Panc1 (cell line): ENCODE results near the gene ISLR2. TPM values are rescaled to one million over a fixed set of nuclear protein-coding genes. Genes with fewer than 3 reads are reported as not detected.

Source experiments
- ATAC-seq: fragments of 200-7000 bp; cut with Tn5 transposase; 2 replicates; pipeline ENCODE4 v1.9.1; 2020; ENCODE audit warnings: mild to moderate bottlenecking, moderate library complexity
- BruUV-seq: library from RNA; stranded (reverse); fragments of 400-500 nt; replicated peaks from 2 replicates; lab custom pipeline; 2021; lab: Mats Ljungman, UMichigan
- CTCF ChIA-PET: fragments of 300-600 bp; sonication (Branson Sonifier 250); formaldehyde crosslinking; loops from one replicate; lab custom pipeline; 2022; ENCODE audit warnings: antibody characterized with exemption; lab: Charles Lee
- POLR2A ChIA-PET: fragments of 300-600 bp; sonication (Branson Sonifier 250); formaldehyde crosslinking; loops from one replicate; lab custom pipeline; 2022; ENCODE audit warnings: antibody characterized with exemption; lab: Charles Lee
- DNase-seq: peaks from one replicate; pipeline ENCODE4 v3.0.0-alpha.2; 2010; ENCODE audit warnings: low read depth, low spot score
- H3K27ac ChIP-seq: 2 replicates; pipeline ENCODE4 v1.5.1; 2011; ENCODE audit warnings: mild to moderate bottlenecking, low read length, inconsistent platforms
- H3K27me3 ChIP-seq: fragments of 200-500 bp; sonication (Bioruptor generic); 2 replicates; pipeline ENCODE4 v1.6.0; 2014; ENCODE audit warnings: low read length, inconsistent platforms; ENCODE audit not compliant: control insufficient read depth, insufficient read depth
- H3K36me3 ChIP-seq: fragments of 200-500 bp; sonication (Bioruptor generic); 2 replicates; pipeline ENCODE4 v1.5.1; 2014; ENCODE audit warnings: inconsistent platforms, mild to moderate bottlenecking, low read length, moderate library complexity; ENCODE audit not compliant: control insufficient read depth, insufficient read depth
- H3K4me1 ChIP-seq: 2 replicates; pipeline ENCODE4 v1.5.1; 2011; ENCODE audit warnings: inconsistent platforms, mild to moderate bottlenecking, low read length, moderate library complexity; ENCODE audit not compliant: control insufficient read depth, insufficient read depth
- H3K4me3 ChIP-seq, 2 experiments: 2 replicates each; pipeline ENCODE4 v1.5.1; 2011 to 2012; ENCODE audit warnings: low read depth in 2 of 2, low read length in 2 of 2, mild to moderate bottlenecking in 2 of 2, inconsistent platforms in 1 of 2, moderate library complexity in 1 of 2
- H3K9me3 ChIP-seq: fragments of 200-500 bp; sonication (Bioruptor generic); 2 replicates; pipeline ENCODE4 v1.5.1; 2014; ENCODE audit warnings: low read depth, mild to moderate bottlenecking, inconsistent platforms, low read length, moderate library complexity; ENCODE audit not compliant: control insufficient read depth, insufficient read depth
- CTCF ChIP-seq: fragments of 450-650 bp; IDR thresholded peaks from 2 replicates; pipeline ENCODE4 v1.5.1; 2017; ENCODE audit warnings: mild to moderate bottlenecking
- POLR2AphosphoS5 ChIP-seq: IDR thresholded peaks from 2 replicates; pipeline ENCODE4 v1.6.1; 2012; ENCODE audit warnings: mild to moderate bottlenecking, low read depth, low read length, moderate library complexity
- REST ChIP-seq, 2 experiments: IDR thresholded peaks; 2 replicates each; pipeline ENCODE4 v1.6.1; 2011 to 2012; ENCODE audit warnings: low read depth in 2 of 2, control low read depth in 1 of 2, low read length in 1 of 2, mild to moderate bottlenecking in 1 of 2, moderate library complexity in 1 of 2; ENCODE audit not compliant: insufficient read depth in 1 of 2
- SIN3A ChIP-seq: IDR thresholded peaks from 2 replicates; pipeline ENCODE4 v1.6.1; 2012; ENCODE audit warnings: low read depth, mild to moderate bottlenecking, low read length, moderate library complexity, borderline replicate concordance; ENCODE audit not compliant: insufficient read depth
- TCF7L2 ChIP-seq: IDR thresholded peaks from 2 replicates; pipeline ENCODE4 v1.6.1; 2011; ENCODE audit warnings: mild to moderate bottlenecking, low read depth, low read length, inconsistent platforms
- in situ Hi-C: cut with HindIII; loops from 2 replicates; pipeline ENCODE4 v1.10.0; 2016; ENCODE audit warnings: low sequenced_read_pairs, low pct_unique_long_range_greater_than_20kb
- intact Hi-C: fragments of 100-400 bp; cut with micrococcal nuclease; formaldehyde crosslinking; loops from one replicate; pipeline ENCODE4 v1.10.0; 2022; ENCODE audit not compliant: unreplicated experiment
- total RNA-seq: library from RNA; stranded (reverse); gene quantifications from one replicate; pipeline ENCODE4 v1.2.1, GENCODE V29; 2021; ENCODE audit not compliant: unreplicated experiment

The ISLR2 gene
- total RNA-seq, 1 experiment from 2014 or later, result 0.36 TPM

- no peaks in the 10 kb centered on the region for H3K9me3 ChIP-seq
- ChIA-PET POLR2A (no interaction called here), CTCF (interaction anchor here (0.6 kb wide), 1 partner anchor 17 kb away, joined by 3 read pairs; the partner anchor contains the start of gene STRA6)
- H3K4me3 ChIP-seq, result no peak overlapping the region
- intact Hi-C loops, result no loop called here
- H3K27ac ChIP-seq, result no peak overlapping the region
- DNase-seq, result no peak
- no peaks in the 10 kb centered on the region for H3K4me1 ChIP-seq
- in situ Hi-C loops, result no loop called here
- ATAC-seq, result no peak
- no peaks in the 10 kb centered on the region for H3K27me3 ChIP-seq
- no TSS peak for BruUV-seq
- TF ChIP-seq POLR2AphosphoS5, result no peak
- no peak for TF ChIP-seq SIN3A
- no peak for TF ChIP-seq TCF7L2
- no peak for TF ChIP-seq REST (IDR thresholded peaks at IDR 0.05; ENCODE audit: insufficient read depth in 1 of 2, low read depth in 2 of 2, low read length in 1 of 2)
- TF ChIP-seq CTCF, result no peak
- no peaks in the 10 kb centered on the region for H3K36me3 ChIP-seq
Observed at GRCh38 chr15:74185710-74186348, 55.4 kb downstream of the ISLR2 start.

Other genes with a start within 250 kb of the ISLR2 start
- 18.6 TPM for gene LOXL1, start 204.1 kb upstream of the ISLR2 start, total RNA-seq
- gene STOML1, start 138.3 kb upstream of the ISLR2 start, total RNA-seq, result 6.9 TPM
- gene PML, start 135.9 kb upstream of the ISLR2 start, total RNA-seq, result 52.2 TPM
- gene GOLGA6A, start 48.0 kb upstream of the ISLR2 start, total RNA-seq, result 0.05 TPM
- gene ISLR, start 43.1 kb downstream of the ISLR2 start, total RNA-seq, result 0.28 TPM
- gene STRA6, start 72.2 kb downstream of the ISLR2 start, total RNA-seq, result 1.1 TPM
- gene CCDC33, start 105.7 kb downstream of the ISLR2 start, total RNA-seq, result not detected
- 0.57 TPM for gene CYP11A1, start 237.1 kb downstream of the ISLR2 start, total RNA-seq